DOHH2 (cell line): ENCODE data around the gene DYTN.

Source experiments
- EZH2phosphoT487 ChIP-seq: fragments of 200-600 bp; sonication (generic); IDR thresholded peaks from 2 replicates; pipeline ENCODE4 v1.6.1; 2017; ENCODE audit warnings: borderline replicate concordance, mild to moderate bottlenecking, antibody characterized with exemption, low read length, moderate library complexity, mixed read lengths
- TF ChIP-seq, protein P1 (sequence below): fragments of 200-600 bp; sonication (generic); IDR thresholded peaks from one replicate; pipeline ENCODE4 v1.5.1; 2014; ENCODE audit warnings: antibody characterized with exemption, mild to moderate bottlenecking, low read depth, low read length; ENCODE audit not compliant: poor library complexity, severe bottlenecking

DNA sequence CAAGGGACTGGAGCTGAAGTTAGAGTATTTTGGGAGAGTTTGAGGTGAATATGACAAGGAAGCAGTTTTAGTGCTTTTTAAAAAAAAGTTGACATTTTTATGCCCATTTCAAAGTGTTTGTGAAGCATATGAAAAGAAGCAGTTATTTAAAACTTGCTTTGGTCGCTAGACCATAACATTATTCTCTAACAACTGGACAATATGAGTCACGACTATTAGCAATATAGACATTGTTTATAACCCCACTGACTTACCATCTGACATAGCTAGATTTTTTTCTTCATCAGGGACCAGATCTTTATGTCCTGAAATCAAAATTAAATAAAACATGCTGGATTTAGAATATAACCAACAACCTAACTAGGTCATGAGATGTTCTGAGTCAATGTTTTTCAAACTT, 22.6 kb upstream of the DYTN start:
- TF ChIP-seq, protein P1, sequence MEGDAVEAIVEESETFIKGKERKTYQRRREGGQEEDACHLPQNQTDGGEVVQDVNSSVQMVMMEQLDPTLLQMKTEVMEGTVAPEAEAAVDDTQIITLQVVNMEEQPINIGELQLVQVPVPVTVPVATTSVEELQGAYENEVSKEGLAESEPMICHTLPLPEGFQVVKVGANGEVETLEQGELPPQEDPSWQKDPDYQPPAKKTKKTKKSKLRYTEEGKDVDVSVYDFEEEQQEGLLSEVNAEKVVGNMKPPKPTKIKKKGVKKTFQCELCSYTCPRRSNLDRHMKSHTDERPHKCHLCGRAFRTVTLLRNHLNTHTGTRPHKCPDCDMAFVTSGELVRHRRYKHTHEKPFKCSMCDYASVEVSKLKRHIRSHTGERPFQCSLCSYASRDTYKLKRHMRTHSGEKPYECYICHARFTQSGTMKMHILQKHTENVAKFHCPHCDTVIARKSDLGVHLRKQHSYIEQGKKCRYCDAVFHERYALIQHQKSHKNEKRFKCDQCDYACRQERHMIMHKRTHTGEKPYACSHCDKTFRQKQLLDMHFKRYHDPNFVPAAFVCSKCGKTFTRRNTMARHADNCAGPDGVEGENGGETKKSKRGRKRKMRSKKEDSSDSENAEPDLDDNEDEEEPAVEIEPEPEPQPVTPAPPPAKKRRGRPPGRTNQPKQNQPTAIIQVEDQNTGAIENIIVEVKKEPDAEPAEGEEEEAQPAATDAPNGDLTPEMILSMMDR: no peak
- no peak for TF ChIP-seq EZH2phosphoT487
